Progenitor cell of endocrine pancreas (in vitro differentiated cells): Measurements from ENCODE around the gene RGS7. TPM values are rescaled to one million over a fixed set of nuclear protein-coding genes. Genes with fewer than 3 reads are reported as not detected.
A peak's percentile ranks its signal among the peaks of the same experiment; 100 is the strongest.

ENCODE experiments used
- DNase-seq: peaks from one replicate; pipeline ENCODE4 v3.0.0; 2021; ENCODE audit warnings: low spot score; ENCODE audit not compliant: unreplicated experiment
- H3K27ac Mint-ChIP-seq: 2 replicates; pipeline ENCODE4 v1.8.0; 2021; ENCODE audit warnings: mild to moderate bottlenecking, moderate library complexity, mixed read lengths
- H3K27me3 Mint-ChIP-seq: 2 replicates; pipeline ENCODE4 v1.8.0; 2021; ENCODE audit warnings: mixed read lengths
- H3K36me3 Mint-ChIP-seq: 2 replicates; pipeline ENCODE4 v1.8.0; 2022; ENCODE audit warnings: mixed read lengths; ENCODE audit not compliant: insufficient read depth
- H3K4me1 Mint-ChIP-seq: 2 replicates; pipeline ENCODE4 v1.8.0; 2021; ENCODE audit warnings: low read depth, mixed read lengths
- H3K4me3 Mint-ChIP-seq: 2 replicates; pipeline ENCODE4 v1.8.0; 2021; ENCODE audit warnings: low read depth, mild to moderate bottlenecking, moderate library complexity, mixed read lengths
- H3K9me3 Mint-ChIP-seq: 2 replicates; pipeline ENCODE4 v1.8.0; 2021; ENCODE audit warnings: low read depth, mixed read lengths
- total RNA-seq: library from RNA; stranded (reverse); gene quantifications from 2 replicates; pipeline ENCODE4 v1.2.1, GENCODE V29; 2021
- TF ChIP-seq, protein P1 (sequence below): fragments of 200-600 bp; sonication (generic); IDR thresholded peaks from one replicate; pipeline ENCODE4 v1.5.0; 2021; ENCODE audit warnings: antibody characterized with exemption, mild to moderate bottlenecking; ENCODE audit not compliant: unreplicated experiment

The RGS7 gene
- total RNA-seq, 1 donor from 2014 or later, result 2.4 TPM

DNA sequence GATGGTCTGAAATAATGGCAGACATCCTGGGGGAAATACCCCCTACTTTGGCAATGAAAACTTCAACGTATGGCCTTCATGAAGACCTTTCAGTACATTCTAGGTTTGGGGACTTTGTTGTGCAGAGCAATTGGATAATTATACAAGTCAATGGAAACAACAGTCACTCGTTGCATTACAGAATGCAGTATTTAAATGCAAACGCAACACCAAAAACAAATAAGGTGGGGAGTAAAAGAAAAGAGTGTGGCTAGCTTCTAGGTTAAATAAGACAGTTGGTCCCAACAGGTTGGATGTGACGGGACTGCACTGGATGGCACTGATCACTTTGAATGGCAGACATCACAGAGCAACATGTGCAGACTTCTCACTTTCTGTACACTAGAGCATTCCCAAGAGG, 386.8 kb downstream of the RGS7 start:
- H3K4me1 Mint-ChIP-seq, result no peaks in the 10 kb centered on the region
- H3K9me3 Mint-ChIP-seq, result no peaks in the 10 kb centered on the region
- no peaks in the 10 kb centered on the region for H3K36me3 Mint-ChIP-seq
- no peak overlapping the region for H3K27ac Mint-ChIP-seq
- DNase-seq, result no peak
- no peaks in the 10 kb centered on the region for H3K27me3 Mint-ChIP-seq
- no peak overlapping the region for H3K4me3 Mint-ChIP-seq
- TF ChIP-seq, protein P1, sequence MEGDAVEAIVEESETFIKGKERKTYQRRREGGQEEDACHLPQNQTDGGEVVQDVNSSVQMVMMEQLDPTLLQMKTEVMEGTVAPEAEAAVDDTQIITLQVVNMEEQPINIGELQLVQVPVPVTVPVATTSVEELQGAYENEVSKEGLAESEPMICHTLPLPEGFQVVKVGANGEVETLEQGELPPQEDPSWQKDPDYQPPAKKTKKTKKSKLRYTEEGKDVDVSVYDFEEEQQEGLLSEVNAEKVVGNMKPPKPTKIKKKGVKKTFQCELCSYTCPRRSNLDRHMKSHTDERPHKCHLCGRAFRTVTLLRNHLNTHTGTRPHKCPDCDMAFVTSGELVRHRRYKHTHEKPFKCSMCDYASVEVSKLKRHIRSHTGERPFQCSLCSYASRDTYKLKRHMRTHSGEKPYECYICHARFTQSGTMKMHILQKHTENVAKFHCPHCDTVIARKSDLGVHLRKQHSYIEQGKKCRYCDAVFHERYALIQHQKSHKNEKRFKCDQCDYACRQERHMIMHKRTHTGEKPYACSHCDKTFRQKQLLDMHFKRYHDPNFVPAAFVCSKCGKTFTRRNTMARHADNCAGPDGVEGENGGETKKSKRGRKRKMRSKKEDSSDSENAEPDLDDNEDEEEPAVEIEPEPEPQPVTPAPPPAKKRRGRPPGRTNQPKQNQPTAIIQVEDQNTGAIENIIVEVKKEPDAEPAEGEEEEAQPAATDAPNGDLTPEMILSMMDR, result no peak

DNA sequence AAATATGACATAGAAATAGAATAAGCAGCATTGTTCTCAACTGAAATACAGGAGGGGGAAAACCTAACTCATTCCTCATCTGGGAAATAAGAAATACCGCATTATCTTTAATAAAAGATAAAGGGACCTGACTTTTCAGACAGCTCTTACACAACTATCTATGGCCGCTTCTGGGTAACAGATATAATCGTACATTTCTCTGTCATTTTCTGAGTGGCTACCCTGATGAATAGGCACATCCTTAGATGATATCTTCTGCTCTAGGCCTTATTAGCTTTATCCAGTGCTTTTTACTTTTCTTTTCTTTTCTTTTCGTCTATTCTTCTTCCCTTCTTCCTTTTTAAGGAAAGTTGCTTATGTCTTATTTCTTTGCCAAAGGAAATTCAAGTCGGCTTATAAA, 388.1 kb downstream of the RGS7 start:
- no peak for DNase-seq
- H3K27ac Mint-ChIP-seq, result no peak overlapping the region
- no peaks in the 10 kb centered on the region for H3K9me3 Mint-ChIP-seq
- H3K36me3 Mint-ChIP-seq, result no peaks in the 10 kb centered on the region
- no peak overlapping the region for H3K4me3 Mint-ChIP-seq
- TF ChIP-seq, protein P1, result no peak
- no peaks in the 10 kb centered on the region for H3K27me3 Mint-ChIP-seq
- no peaks in the 10 kb centered on the region for H3K4me1 Mint-ChIP-seq

DNA sequence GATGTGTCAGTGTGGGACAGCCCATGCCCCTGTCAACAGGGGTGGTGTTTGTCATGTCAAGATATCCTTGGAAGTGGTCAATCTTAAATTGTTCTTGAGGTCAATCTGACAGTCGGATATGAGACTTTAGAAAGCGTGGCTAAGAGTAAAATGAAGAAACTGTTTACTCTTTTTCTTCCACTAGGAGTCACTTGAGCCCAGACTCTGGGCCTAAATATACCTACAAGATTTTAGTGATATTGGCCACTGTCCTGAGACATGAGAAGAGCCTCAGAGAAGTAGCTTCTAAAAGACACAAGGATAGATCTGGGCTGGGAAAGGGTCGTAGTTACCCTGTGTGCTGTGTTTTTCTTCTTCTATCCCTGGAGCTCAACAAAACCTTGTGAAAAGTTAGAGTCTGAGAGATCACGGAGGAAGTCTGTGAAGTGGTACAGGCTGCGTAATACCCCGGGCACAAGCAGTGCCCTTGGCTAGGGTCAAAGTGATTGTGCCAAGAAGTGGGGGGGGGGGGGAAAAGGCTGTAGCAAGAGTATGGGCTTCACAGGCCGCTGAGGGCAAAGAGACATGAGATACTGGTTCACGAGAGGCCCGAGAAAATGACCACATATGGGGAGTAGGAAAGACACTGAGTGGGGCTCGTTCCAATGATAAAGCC, 389.8 kb downstream of the RGS7 start:
- Mint-ChIP-seq H3K36me3 (no peaks in the 10 kb centered on the region), H3K9me3 (no peaks in the 10 kb centered on the region), H3K27ac (peak overlapping the region; percentile 55), H3K4me1 (no peaks in the 10 kb centered on the region), H3K4me3 (no peak overlapping the region), H3K27me3 (no peaks in the 10 kb centered on the region)
- TF ChIP-seq, protein P1, result peak; percentile 57
- DNase-seq, result no peak

DNA sequence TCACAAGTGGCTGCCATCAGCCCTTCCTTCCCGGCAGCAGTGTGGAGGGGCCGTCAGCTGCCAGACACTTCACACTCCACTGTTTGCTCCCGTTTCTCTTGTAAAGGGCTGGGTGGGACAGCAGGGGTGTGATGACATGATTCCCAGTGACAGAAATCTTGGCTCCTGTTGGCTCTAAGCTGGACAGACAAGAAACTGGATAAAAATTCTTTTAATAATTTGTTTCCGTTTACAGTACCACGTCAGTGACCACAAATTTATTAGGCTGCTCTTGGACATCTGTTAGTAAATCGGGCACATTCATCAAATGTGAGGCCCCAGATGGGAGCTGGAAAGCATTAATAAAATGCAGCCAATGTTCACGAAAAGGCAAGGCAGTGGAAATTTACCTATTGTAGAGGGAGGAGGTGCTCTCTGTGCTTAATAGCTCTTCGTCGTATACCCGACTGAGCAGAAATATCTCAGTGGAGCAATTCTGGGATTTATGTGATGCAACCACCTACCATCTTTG, 391.4 kb downstream of the RGS7 start:
- TF ChIP-seq, protein P1, result no peak
- H3K27ac Mint-ChIP-seq, result no peak overlapping the region
- no peak for DNase-seq
- no peaks in the 10 kb centered on the region for H3K4me1 Mint-ChIP-seq
- H3K4me3 Mint-ChIP-seq, result no peak overlapping the region
- no peaks in the 10 kb centered on the region for H3K27me3 Mint-ChIP-seq
- H3K9me3 Mint-ChIP-seq, result no peaks in the 10 kb centered on the region
- no peaks in the 10 kb centered on the region for H3K36me3 Mint-ChIP-seq

DNA sequence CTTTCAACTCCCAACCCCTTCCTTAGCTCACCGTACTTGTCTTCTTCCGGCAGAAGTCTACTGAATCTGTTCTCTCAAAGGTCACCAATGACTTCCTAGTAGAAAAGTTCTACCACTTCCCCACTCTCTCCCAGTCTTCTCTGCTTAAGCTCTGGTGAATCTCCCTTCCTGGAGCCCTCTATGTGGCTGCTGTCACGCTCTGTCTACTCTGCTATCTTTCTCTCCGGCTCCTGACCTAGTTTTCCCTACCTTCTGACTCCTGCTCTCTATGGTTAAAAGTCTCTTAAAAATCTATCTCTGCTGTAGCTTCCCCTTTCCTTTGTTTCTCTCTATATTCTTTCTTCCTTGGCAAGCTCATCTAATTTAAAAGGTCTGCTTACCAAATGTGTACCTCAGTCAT, 394.9 kb downstream of the RGS7 start:
- H3K27me3 Mint-ChIP-seq, result no peaks in the 10 kb centered on the region
- no peak for DNase-seq
- TF ChIP-seq, protein P1, result no peak
- no peaks in the 10 kb centered on the region for H3K36me3 Mint-ChIP-seq
- no peaks in the 10 kb centered on the region for H3K9me3 Mint-ChIP-seq
- peaks cover 4% of the 10 kb centered on the region for H3K4me1 Mint-ChIP-seq
- H3K27ac Mint-ChIP-seq, result no peak overlapping the region
- H3K4me3 Mint-ChIP-seq, result no peak overlapping the region
